ENCODE results near the gene EIF3B.
"Not testable (repeated sequence)": the region's sequence is repeated elsewhere in the genome, so short reads cannot be mapped to it uniquely, and the experiment has no call there.

EIF3B gene

DNA sequence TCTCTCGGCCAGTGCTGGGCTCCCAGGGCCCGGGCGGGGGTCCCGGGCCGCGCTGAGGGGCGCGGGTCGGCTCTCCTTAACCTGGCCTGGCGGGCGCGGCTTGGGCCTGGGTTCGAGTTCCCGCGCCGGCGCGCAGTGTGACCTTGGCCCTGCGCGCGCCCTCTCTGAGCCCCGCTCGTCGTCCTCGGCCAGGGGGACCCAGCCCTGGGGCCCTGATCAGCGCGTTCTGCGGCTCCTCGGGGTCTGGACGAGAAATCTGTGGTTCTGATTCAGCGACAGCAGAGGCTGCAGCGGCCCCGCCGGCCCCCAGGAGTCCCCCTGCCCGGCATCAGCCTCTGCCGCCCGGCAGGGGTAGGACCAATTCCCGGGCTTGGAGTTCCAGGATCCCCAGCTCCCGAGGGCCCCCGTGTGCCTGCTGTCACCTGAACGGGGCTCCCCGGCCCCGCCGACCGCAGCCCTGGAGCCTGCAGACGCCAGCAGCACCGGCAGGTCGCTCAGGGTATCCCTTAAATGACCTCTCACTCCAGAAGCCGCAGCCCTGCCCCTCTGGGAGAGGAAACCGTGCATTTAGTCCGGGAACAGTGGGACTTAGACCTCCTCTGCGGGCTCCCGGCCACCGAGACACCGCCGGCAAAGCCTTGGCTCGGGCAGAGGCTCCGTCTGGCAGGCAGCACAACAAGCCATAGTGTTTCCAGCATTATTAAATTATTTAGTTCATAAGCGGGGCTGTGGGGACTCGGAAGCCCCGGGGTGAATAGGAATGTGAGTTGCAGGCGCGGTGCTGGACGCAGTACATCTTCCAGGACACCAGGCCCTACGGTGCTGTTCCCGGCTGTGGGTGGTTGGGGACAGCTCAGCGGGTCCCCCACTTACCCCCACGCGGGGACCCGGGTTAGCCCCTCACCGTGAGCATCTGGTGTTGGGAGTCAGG is 49.4 kb downstream of the EIF3B start:
- no peak for DNase-seq

GRCh38 chr7:2404714-2405119 is 50.1 kb downstream of the EIF3B start:
- no peak for DNase-seq

GRCh38 chr7:2405201-2405600 is 50.6 kb downstream of the EIF3B start:
- no peak for DNase-seq

DNA sequence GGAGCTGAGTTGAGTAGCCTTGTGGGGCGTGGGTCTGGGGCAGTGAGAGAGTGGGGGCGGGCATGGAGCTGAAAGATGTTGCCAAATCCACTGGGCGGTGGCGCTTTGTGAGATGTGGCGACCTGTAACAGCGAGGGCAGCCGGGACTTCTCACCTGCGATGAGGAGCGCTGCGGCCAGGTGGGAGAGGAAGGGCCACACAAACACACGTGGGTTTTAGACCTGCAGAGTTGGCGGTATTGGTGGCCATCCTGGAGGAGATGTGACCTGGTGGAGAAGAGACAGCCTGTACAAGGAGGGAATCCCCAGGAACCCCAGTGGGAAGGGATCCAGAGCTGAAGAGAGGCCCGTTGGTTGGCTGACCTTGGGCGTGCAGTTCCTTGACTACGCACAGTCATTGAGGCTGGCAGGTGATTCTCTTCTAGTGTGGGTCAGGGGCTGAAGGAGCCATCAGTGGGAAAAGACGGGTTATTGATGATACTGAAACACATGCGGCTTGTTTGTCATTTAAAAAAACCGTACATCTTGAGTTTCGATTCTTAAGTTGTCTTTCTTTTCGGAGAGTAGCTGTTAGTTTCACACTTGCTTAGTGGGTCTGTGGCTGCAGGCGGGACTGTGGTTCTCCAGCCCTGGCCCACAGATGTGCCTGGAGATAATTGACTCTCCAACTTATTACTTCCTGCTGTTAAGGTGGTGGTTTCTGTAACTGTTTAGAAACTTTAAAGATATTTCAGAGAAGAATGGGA is 51.1 kb downstream of the EIF3B start:
- DNase-seq, result no peak

GRCh38 chr7:2409745-2410414 is 55.3 kb downstream of the EIF3B start:
- no peak for DNase-seq

GRCh38 chr7:2411049-2411448 is 56.4 kb downstream of the EIF3B start:
- no peak for DNase-seq

GRCh38 chr7:2411815-2412586 is 57.4 kb downstream of the EIF3B start:
- DNase-seq, result no peak

DNA sequence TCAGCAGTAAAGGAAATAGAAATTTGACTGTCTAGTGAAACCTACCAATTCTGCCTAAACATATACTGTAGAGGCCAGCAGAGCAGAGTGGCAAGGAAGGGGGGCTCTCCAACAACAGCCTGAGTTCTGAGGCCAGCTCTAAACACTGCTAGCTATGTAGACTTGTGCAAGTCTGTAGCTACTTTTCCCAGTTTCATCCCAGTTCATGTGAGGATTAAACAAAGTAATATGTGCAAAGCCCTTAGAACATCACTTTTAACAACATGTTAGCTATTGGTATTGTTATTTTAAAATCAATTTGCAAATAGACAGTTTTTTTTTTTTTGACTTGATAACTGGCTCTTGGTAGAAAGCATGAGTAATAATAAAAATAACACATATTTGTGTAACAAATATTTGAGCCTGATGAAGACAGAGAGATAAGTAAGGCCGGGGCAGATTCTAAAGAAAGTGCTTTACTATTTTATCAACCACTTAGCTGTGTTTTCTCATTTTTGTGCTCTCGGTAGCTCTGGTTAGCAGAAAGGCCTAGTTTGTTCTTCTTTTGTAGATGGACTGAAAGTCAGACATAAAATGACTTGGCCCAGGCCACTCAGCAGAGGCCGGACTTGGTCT is 58.1 kb downstream of the EIF3B start:
- DNase-seq, result no peak

DNA sequence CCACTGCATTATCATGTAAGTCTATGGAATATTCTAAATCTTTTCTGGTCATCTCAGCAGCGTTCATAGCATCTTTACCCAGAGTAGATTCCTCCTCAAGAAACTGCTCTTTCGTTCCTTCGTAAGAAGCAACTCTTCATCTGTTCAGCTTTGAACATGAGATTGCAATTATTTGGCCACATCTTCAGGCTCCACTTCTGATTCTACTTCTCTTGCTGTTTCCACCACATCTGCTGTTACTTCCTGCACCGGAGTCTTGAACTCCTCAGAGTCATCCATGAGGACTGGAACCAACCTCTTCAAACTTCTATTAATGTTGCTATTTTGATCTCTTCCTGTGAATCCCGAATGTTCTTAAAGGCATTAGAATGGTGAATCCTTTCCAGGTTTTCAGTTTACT is 61.4 kb downstream of the EIF3B start:
- DNase-seq, result no peak

DNA sequence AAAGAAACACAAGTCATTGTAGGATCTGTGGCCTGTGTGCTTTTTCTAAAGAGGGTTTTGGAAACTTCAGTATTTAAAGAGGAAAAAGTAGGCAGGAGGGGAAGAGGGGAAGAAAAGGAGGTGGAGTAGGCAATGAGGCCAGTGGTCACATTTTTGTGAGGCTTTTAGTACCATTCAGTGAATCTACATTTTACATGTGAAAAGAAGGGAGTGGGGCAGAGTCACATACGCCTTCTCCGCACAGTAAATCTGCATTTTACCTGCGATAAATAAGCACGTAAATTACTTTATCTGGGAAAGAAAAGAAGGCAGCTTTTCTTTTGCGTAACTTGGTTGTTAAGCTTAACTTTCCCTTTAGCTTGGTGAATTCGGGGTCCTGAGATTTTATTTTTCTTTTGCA is 62.0 kb downstream of the EIF3B start:
- DNase-seq, result no peak

DNA sequence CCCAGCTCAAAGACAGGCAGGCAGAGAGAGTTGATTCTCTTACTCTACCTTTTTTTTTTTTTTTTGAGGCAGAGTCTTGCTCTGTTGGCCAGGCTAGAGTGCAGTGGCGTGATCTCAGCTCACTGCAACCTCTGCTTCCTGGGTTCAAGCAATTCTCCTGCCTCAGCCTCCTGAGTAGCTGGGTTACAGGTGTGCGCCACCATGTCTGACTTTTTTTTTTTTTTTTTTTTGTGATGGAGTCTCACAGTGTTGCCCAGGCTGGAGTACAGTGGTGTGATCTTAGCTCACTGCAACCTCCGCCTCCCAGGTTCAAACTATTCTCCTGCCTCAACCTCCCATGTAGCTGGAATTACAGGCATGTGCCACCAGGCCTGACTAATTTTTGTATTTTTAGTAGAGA is 62.6 kb downstream of the EIF3B start:
- DNase-seq, result not testable (repeated sequence)

DNA sequence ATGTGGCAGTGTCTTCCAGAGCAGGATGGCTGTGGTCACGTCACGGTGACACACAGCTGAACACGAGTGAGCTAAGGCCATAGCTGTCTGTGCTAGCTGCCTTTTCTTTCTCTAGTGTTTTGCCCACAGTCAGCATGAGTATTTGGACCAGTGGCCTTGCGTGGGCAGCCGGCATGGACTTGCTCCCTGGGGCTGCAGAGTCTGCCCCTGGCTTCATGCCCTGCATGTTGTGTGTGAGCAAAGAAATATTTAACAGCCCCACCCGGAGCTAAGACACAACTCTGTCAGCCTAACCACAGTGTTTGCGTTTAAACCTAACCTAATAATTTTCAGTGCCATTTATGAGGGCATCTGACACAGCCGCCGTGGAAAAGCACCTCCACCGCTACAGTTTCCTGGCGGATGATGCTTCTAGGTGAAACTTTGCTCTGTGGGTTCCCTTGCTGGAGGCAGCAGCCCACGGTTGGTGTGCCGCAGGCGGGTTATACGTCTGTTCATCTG is 63.4 kb downstream of the EIF3B start:
- DNase-seq, result no peak

GRCh38 chr7:2420216-2420933 is 65.7 kb downstream of the EIF3B start:
- DNase-seq, result no peak

- no peak for DNase-seq
These were observed 67.3 kb downstream of the EIF3B start for GRCh38 chr7:2421943-2422310.

GRCh38 chr7:2425749-2426148 is 71.1 kb downstream of the EIF3B start:
- DNase-seq, result no peak

Data from GOT3 (cell line).